MV-4-11 (cell line): ENCODE results near the gene HAND2.

Experiments
- DNase-seq: peaks from one replicate; lab custom pipeline; 2025; lab: John Stamatoyannopoulos, UW

HAND2 gene

DNA sequence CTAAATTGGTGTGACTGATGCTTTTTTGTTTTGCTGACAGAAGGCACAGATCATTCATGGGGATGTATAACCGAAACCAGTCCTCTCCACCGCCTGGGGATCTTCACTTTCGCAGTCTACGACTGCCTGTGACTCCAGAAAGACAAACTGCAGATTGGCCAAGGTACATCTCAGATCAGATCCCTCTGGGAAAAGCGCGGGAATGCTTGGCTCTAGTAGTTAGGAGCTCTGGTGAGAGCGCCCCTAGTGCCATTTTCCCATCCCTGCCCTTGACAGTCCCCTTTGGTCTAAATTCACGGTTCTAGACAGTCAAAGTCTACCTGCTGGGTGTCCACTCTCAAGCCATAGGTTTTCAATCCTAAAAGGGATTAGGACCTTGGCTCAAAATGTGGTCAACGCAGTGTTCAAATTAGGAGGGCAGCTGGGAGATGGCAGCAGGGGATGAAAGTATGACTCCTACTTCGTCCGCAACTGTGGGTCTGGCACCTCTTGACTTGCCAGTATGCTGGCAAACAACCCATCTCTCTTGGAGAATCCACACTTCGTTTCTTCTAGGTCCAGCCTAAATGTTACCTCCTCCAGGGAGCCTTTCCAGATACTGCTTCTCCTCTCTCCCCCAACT lies 6.9 kb upstream of the HAND2 start:
- peak; percentile 52 for DNase-seq

DNA sequence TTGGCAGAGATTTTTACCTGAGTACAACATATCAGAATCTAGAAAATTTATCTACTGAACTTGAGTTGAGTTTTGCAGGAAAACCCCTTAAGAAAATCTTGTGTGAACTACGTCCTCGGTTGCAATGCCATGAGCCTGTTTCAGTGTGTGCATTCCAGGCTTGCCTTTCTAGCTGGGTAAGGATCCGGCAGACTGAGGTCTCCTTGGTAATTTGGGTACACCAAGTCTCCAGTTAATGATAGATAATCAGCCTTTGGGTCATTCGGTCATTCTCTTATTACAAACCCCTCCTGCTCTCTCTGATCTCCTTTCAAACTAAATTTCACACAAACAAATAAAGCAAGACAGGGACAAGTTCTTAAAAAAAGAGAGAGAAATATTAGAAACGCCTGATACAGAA lies 5.9 kb upstream of the HAND2 start:
- no peak for DNase-seq

DNA sequence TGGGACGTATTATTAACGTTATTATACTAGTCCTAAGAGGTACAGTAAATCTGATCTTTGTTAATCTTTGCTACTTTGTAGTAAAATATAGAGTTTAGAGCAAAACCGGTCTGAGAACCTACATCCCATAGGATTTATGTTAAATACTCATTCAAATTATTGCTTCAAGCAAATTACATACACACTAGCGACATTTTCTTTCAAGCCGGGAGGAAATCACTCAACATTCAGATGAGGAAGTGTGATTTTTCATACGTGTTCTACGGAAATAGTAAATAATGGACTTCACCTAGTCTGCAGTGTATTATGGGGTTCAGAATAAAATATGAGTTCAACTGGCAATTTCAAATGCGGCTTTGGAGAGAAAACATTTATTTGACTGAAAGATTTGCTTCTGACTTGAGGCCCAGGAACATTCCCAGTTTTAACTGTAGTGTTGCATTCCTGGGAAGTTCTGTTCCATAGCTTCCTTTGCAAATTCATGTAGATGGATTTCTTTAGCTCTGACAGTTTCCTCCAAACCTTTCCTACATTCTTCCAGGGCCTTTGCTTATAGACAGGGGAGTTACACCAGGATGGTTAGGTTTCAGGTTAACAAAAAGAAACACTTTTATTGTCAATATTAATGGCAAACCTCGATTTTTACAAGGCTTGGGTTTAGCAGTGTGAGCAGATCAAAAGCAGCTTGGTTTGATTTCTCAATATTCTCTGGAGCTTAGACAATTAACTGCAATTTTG lies 5.3 kb upstream of the HAND2 start:
- DNase-seq, result no peak

DNA sequence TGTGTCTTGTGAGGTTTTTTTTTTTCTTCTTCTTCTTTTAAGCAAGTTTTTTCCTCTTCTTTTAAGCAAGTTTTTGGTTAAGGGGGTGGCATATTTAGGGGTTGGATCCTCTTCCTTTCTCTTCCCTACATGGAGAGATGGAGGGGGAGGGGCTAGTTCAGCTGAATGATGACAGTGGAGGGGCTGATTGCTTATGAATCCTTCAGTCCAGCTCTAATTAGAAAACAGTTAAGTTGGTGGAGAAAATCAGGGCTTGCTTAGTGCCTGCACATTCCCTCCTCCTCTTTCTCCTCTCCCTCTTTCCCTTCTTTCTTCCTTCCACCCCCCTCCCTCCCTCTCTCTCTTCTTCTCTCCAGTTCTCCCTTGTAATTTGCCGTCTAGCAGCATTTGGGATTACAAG lies 4.4 kb upstream of the HAND2 start:
- no peak for DNase-seq

GRCh38 chr4:173532725-173533511 lies 2.9 kb upstream of the HAND2 start:
- DNase-seq, result no peak

GRCh38 chr4:173531086-173531965 lies 1.3 kb upstream of the HAND2 start:
- no peak for DNase-seq

- DNase-seq, result no peak
These were observed 477 bp upstream of the HAND2 start for GRCh38 chr4:173530326-173531085.

DNA sequence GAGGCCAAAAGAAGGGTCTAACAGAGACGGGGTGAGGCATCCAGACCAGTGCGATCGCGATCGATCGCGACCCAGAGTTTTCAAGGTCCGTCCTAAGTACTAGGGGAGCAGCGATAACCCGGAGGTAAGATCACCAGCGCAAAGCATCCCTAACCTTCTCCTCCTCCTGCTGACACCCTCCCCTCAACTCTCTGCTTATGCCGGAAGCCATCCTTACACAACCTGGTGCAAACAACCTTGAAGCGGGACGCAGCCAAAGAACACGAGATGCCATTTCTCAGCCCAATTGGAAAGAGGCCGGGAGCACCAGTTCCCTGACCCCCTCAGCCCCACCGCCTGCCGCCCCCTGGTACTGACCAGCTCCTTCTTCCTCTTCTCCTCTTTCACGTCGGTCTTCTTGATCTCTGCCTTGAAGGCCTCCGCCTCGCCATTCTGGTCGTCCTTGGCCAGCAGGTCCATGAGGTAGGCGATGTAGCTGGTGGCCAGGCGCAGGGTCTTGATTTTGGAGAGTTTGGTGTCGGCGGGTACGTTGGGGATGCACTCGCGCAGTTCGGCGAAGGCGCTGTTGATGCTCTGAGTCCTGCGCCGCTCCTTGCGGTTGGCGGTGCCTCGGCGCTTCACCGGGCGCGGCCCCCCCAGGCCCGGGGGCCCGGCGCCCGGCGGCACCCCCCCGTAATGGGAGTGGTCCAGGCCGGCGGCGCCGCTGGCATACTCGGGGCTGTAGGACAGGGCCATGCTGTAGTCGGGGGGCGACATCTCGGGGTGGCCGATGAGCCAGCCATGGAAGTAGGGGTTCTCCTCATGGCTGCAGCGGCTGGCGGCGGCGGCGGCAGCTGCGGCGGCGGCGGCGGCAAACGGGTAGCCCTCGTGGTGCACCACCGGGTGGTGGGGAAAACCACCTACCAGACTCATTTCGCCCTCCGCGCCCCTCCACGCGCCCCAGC lies 1.4 kb downstream of the HAND2 start:
- no peak for DNase-seq

DNA sequence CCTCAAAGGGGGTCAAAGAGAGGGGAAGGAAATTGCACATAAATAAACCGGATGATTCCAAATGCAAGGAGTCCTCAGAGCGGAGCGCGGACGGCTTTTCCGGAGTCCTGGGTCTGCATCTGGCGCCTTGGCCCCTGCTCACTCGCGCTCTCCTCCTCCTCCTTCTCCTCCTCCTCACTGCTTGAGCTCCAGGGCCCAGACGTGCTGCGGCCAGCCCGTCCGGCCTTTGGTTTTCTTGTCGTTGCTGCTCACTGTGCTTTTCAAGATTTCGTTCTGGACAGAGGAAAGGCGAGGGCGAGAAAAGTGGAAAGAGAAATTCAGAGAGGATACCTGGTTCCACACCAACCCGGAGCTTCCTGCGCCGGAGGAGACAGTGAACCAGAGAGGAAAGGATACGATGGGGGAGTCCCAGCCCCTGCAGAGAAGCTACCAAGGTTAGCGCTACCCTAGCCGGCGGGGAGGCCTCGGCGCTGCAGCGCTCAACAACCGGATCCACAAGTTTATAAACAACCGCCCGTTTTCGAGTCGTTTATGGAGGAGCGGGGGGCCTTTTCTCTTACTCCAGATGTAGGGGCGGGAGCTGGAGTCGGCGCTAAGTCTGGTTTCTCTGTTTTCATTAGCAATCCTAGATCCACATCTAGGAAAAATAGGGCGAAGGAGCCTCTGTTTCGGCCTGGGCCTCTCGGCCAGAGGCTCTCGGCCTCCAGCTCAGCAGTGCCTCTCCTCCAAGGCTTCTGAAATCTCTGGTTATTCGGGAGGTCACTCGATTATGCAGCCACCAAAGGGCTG lies 2.7 kb downstream of the HAND2 start:
- no peak for DNase-seq

- DNase-seq, result no peak
These were observed 3.3 kb downstream of the HAND2 start for GRCh38 chr4:173526724-173527102.

DNA sequence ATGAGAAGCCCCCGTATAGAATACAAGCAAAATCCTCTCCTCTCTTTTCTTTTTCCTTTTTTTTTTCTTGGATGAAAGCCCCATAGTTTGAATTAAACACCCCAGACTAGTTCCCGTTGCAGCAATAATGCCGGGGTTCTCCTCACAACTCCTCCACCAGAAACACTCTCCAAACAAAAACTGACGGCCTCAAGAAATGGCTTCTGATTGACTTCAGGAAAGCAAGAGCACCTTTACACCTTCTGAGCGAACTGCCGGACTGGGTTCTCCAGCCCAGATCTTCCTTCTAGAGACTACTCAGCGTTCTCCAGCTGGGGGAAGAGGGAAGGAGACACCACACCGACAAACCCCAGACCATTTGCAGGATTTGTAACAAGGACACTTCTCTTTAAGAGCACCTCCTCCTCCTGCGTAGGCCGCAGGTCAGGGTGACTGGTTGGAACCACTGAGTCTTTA lies 4.0 kb downstream of the HAND2 start:
- no peak for DNase-seq

DNA sequence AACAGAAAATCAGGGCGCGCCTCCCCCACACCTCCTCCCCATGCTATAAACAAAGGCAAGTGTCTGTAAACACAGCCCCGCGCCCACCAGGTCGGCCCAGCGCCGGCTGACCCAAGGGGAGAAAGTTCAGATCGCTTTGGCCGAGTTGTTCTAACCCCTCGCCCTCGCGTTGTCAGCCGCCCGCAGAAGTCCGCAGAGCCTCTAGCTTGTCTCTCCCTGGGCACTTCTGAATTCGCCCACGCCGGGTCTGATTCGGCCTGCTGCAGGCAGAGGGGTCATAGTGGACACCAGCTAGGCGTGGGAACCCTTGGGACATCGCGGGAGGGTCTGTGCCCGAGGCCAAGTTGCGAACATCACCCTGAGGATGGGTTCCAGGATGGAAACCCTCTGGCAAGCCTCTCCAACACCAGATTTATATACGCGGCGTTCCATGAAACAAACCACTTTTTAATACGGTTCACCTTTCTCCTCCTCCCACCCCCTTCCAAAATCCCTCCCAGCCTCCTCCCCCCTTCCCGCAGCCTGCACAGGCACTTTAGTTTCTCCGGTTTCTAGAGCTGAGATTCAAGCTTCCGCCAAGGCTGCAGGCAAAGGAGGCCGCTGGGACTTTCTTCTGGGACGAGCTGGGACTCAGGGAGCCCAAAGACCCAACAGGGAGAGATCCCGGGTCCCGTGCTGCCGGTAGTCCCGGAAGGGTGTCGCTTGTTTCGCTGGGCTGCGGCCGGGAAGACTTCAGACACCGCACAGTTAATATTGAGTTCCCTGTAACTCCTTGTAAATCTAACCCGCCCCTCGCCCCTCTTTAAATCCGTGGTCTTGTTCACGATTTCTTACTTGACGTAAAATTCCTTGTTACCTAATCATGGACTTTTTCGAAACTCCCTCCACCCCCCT lies 4.7 kb downstream of the HAND2 start:
- DNase-seq, result no peak

DNA sequence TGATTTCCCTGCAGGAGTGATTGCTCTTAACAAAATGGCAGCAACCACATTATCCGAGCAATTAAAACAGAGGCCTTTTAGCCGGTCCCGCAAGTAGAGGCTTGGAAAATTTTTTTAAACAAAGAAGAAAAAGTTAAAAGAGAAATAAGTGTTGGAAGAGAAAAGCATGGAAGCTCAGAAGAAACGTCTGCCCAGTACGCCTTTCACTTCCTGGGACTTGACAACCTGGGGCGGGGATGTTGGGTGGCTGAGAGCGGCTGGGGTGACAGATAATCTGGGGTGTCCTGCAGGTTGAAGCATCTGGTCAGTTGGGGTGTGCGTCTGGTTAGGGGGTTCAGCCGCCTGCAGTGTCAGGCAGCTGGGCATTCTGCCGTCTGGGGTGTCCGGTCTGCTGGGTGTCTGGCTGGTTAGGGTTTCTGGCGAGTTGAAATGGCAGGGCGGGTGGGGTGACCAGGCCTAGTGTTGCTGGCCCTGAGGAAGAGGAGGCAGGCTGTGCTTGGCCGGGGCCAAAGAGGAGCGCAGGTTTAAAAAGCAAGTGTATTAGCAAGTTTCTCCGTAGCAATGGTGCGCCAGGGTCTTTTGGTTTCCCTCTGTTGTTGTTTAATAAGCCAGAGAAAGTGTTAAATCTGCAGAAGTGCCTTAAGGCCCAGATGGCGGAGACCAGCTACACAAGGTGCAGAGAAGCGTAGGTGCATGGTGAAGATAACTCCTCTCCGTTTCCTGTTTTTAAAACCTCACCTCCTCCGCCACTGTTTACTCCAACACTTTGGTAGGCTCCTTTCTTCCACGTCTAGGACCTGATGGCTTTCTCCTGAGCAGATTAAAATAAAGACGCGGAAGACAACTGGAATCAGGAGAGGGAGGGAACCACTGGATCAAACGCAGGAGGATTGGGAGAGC lies 5.6 kb downstream of the HAND2 start:
- no peak for DNase-seq

GRCh38 chr4:173522951-173523395 lies 7.1 kb downstream of the HAND2 start:
- no peak for DNase-seq

DNA sequence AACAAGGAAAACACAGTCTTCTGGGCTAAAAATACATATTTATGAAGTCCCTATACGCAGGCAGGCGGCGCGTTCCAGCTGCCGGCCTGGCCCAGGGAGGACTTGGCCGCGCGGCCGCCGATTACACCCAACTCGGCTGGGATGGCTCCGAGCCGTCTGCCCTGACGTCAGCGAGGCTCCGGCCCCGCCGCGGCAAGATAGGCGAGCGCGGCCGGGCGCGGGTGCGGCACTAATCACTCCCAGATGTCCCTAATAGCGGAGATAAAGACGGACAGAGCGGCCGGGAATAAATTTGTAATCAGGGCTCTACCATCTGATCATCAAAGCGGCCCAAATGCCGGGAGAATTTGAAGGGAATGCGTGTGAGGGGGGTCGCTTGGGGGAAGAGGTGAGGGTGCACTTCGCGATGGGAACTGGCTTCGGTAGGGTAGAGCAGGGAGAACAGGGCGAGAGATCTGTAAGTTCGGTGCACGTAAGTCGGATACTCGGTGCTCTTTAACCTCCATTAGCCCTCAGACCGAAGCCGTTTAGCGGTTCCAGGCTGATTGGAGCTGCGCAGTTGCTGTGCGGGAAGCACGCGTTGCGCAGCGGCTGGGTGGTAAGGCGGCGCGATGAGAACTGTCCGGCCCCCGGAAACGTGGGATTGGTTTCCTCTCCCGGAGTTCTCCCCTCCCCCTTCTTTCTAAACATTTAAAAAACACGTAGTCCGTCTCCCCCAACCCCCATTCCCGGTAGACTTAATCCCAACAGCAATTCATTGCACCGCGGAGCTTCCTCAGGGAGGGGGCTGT lies 7.7 kb downstream of the HAND2 start:
- no peak for DNase-seq

DNA sequence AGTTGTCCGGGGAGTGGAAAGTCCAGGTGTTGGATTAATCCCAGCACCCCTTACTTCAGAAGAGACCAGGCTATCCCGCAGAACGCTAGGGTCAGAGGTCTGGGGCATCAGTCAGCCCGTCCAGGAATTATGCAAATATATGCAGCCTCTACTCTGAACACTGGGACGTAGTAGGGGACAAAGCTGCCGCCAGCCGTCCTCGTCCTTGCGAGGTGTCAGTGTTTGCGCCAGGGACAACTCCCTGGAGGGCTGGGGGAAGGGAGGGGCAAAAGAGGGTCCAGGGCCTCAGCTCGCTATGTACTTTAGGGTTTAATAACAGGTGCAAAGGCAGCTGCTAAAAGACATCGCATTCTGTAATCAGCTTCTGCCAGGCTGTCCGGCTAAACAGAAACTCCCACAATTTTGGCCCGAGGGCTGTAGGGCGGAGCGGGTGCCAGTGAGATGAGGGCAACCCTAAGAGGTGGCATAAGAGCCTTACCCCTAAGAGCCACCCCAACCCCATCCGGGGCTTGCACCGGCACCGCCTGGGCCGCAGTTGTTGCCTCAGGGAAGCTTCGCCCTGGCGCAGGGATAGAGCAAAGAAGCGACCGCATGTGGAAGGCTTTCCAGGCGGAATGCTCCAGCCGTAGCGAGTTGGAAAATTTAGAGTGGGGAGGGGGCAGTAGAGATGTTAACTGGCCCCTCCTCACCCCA lies 8.4 kb downstream of the HAND2 start:
- no peak for DNase-seq
